Endothelial cell of umbilical vein (primary cell): ENCODE data around the gene CDH2. TPM values are rescaled to one million over a fixed set of nuclear protein-coding genes. Genes with fewer than 3 reads are reported as not detected.

ENCODE experiments used
- BruUV-seq: library from RNA; stranded (reverse); fragments of 400-500 nt; replicated peaks from 2 replicates; lab custom pipeline; 2021; lab: Mats Ljungman, UMichigan
- CTCF ChIA-PET: fragments of 300-600, 350-600 bp; sonication (Branson Sonifier 250); formaldehyde crosslinking; loops from one replicate; lab custom pipeline; 2021; ENCODE audit warnings: antibody characterized with exemption, inconsistent platforms; lab: Charles Lee
- POLR2A ChIA-PET: fragments of 300-600, 350-600 bp; sonication (Branson Sonifier 250); formaldehyde crosslinking; loops from one replicate; lab custom pipeline; 2021; ENCODE audit warnings: antibody characterized with exemption, inconsistent platforms; lab: Charles Lee
- DNase-seq: peaks from one replicate; pipeline ENCODE4 v3.0.0-alpha.2; 2011; ENCODE audit warnings: low read depth, low spot score
- FAIRE-seq: peaks from 2 replicates; lab custom pipeline; 2011; peaks lifted over from hg19 to GRCh38; lab: Jason Lieb, UNC
- H2AFZ ChIP-seq: 2 replicates; pipeline ENCODE4 v1.6.0; 2012; ENCODE audit warnings: low read depth, low read length, control low read depth, inconsistent platforms
- H3K27ac ChIP-seq: 2 replicates; pipeline ENCODE4 v1.5.1; 2011; ENCODE audit warnings: low read depth, mild to moderate bottlenecking, control low read depth, low read length, moderate library complexity; ENCODE audit not compliant: insufficient read depth
- H3K27me3 ChIP-seq, 2 experiments: 2 replicates each; pipeline versions ENCODE4 v1.6.0 to v1.6.1; 2011; ENCODE audit warnings: low read length in 2 of 2, mixed read lengths in 1 of 2; ENCODE audit not compliant: control insufficient read depth in 2 of 2, insufficient read depth in 2 of 2
- H3K36me3 ChIP-seq, 2 experiments: 2 replicates in 1 of 2; 3 replicates in 1 of 2; pipeline ENCODE4 v1.5.1; 2011; ENCODE audit warnings: low read length in 2 of 2, mild to moderate bottlenecking in 1 of 2, moderate library complexity in 1 of 2; ENCODE audit not compliant: control insufficient read depth in 2 of 2, insufficient read depth in 2 of 2; ENCODE audit errors: extremely low read depth in 1 of 2
- H3K4me1 ChIP-seq: 3 replicates; pipeline ENCODE4 v1.5.1; 2011; ENCODE audit warnings: mild to moderate bottlenecking, low read length; ENCODE audit not compliant: control insufficient read depth, insufficient read depth; ENCODE audit errors: extremely low read depth
- H3K4me2 ChIP-seq: 2 replicates; pipeline ENCODE4 v1.6.1; 2011; ENCODE audit warnings: low read length, control low read depth, mixed read lengths; ENCODE audit not compliant: insufficient read depth
- H3K4me3 ChIP-seq, 3 experiments: fragments of 200-600 bp in 1 of 3; sonication (generic), shearing (Covaris generic) in 1 of 3; replicated peaks in 1 of 3; 2 replicates each; pipeline ENCODE4 v1.5.1; 2011 to 2016; ENCODE audit warnings: control low read depth in 3 of 3, low read length in 3 of 3, mild to moderate bottlenecking in 2 of 3, inconsistent platforms in 1 of 3, low read depth in 1 of 3, moderate library complexity in 1 of 3; ENCODE audit not compliant: insufficient read depth in 1 of 3
- H3K79me2 ChIP-seq: 2 replicates; pipeline ENCODE4 v1.6.0; 2012; ENCODE audit warnings: low read length, inconsistent platforms; ENCODE audit not compliant: control insufficient read depth, insufficient read depth
- H3K9ac ChIP-seq: replicated peaks from 2 replicates; pipeline ENCODE3; 2011; ENCODE audit warnings: low read length, control low read depth; ENCODE audit not compliant: insufficient read depth; ENCODE audit errors: extremely low read depth
- H3K9me1 ChIP-seq: replicated peaks from 3 replicates; pipeline ENCODE4 v1.6.0; 2011; ENCODE audit warnings: mild to moderate bottlenecking, low read length; ENCODE audit not compliant: control insufficient read depth, insufficient read depth; ENCODE audit errors: extremely low read depth
- H3K9me3 ChIP-seq: replicated peaks from 2 replicates; pipeline ENCODE4 v1.5.1; 2012; ENCODE audit warnings: low read length, inconsistent platforms; ENCODE audit not compliant: control insufficient read depth, insufficient read depth
- H4K20me1 ChIP-seq: replicated peaks from 2 replicates; pipeline ENCODE3; 2011; ENCODE audit warnings: mild to moderate bottlenecking, low read length; ENCODE audit not compliant: control insufficient read depth, insufficient read depth; ENCODE audit errors: extremely low read depth
- CTCF ChIP-seq, 2 donors: IDR thresholded peaks; 1 replicate in 1 of 2; 2 replicates in 1 of 2; pipeline ENCODE4 v1.5.1; 2011; ENCODE audit warnings: low read length in 2 of 2, mild to moderate bottlenecking in 2 of 2, moderate library complexity in 2 of 2, control low read depth in 1 of 2, inconsistent platforms in 1 of 2, low read depth in 1 of 2; ENCODE audit not compliant: insufficient read depth in 1 of 2; ENCODE audit errors: extremely low read depth in 1 of 2
- EZH2 ChIP-seq: IDR thresholded peaks from 2 replicates; pipeline ENCODE4 v1.6.1; 2012; ENCODE audit warnings: borderline replicate concordance, low read depth, mild to moderate bottlenecking, moderate library complexity, low read length, inconsistent platforms; ENCODE audit not compliant: severe bottlenecking
- FOS ChIP-seq: IDR thresholded peaks from 2 replicates; pipeline ENCODE4 v1.6.1; 2011; ENCODE audit warnings: mild to moderate bottlenecking, low read length, moderate library complexity, borderline replicate concordance; ENCODE audit not compliant: insufficient read depth
- GATA2 ChIP-seq: IDR thresholded peaks from 2 replicates; pipeline ENCODE4 v1.7.0; 2011; ENCODE audit warnings: low read depth, mild to moderate bottlenecking, moderate library complexity, mixed read lengths, low read length; ENCODE audit not compliant: insufficient read length, insufficient read depth
- JUN ChIP-seq: IDR thresholded peaks from 2 replicates; pipeline ENCODE4 v1.6.1; 2011; ENCODE audit warnings: borderline replicate concordance, low read depth; ENCODE audit not compliant: insufficient read length, insufficient read depth
- MAX ChIP-seq: IDR thresholded peaks from 2 replicates; pipeline ENCODE4 v1.6.1; 2011; ENCODE audit not compliant: insufficient read depth, insufficient read length
- MYC ChIP-seq: IDR thresholded peaks from one replicate; pipeline ENCODE4 v1.6.1; 2011; ENCODE audit warnings: mild to moderate bottlenecking, low read depth, low read length
- POLR2A ChIP-seq: IDR thresholded peaks from 2 replicates; pipeline ENCODE4 v1.6.1; 2012; ENCODE audit warnings: low read depth, mild to moderate bottlenecking, control low read depth, low read length
- POLR2AphosphoS5 ChIP-seq: IDR thresholded peaks from 2 replicates; pipeline ENCODE4 v1.6.1; 2012; ENCODE audit warnings: low read depth, mild to moderate bottlenecking, control low read depth, low read length, moderate library complexity; ENCODE audit not compliant: insufficient read depth
- dilution Hi-C: fragments of 300-500 bp; cut with MboI; formaldehyde crosslinking; loops from one replicate; pipeline ENCODE4 v1.15.0; 2019; ENCODE audit warnings: low sequenced_read_pairs; ENCODE audit not compliant: extremely low pct_ligation_motif_present
- intact Hi-C: fragments of 100-400 bp; cut with micrococcal nuclease; formaldehyde crosslinking; loops from one replicate; pipeline ENCODE4 v1.10.0; 2022
- polyA plus RNA-seq, 4 experiments: library from polyadenylated mRNA; depleted of rRNA in 3 of 4; stranded (reverse) in 3 of 4; unstranded in 1 of 4; fragments of >200 nt; gene quantifications; 2 replicates each; pipeline versions ENCODE4 v1.2.1 to v1.2.3, GENCODE V29; 2011 to 2012; ENCODE audit warnings: missing spikeins in 1 of 4
- total RNA-seq: library from RNA; stranded (reverse); gene quantifications from 2 replicates; pipeline ENCODE4 v1.2.3, GENCODE V29; 2021

Gene CDH2
- total and polyA plus RNA-seq, 2 donors (not counting 3 experiments of a cell fraction or from before 2014, with no cell fraction given) = 37.6 to 59.5 TPM

GRCh38 chr18:28095631-28096030 lies 81.3 kb downstream of the CDH2 start:
- H3K4me3 ChIP-seq = no peak overlapping the region
- intact Hi-C loops = no loop called here
- POLR2A ChIA-PET = no interaction called here
- H3K9ac ChIP-seq = no peak overlapping the region
- no peak overlapping the region for H2AFZ ChIP-seq
- FAIRE-seq = no peak
- no peaks in the 10 kb centered on the region for H3K9me1 ChIP-seq
- H3K9me3 ChIP-seq = no peaks in the 10 kb centered on the region
- CTCF ChIA-PET = no interaction called here
- H3K4me1 ChIP-seq = no peaks in the 10 kb centered on the region
- DNase-seq = no peak
- BruUV-seq = no TSS peak
- no peaks in the 10 kb centered on the region for H3K27me3 ChIP-seq
- H3K36me3 ChIP-seq = no peaks in the 10 kb centered on the region
- peaks cover 2% of the 10 kb centered on the region for H4K20me1 ChIP-seq
- no peak overlapping the region for H3K27ac ChIP-seq
- TF ChIP-seq POLR2AphosphoS5 (no peak), CTCF (IDR thresholded peaks at IDR 0.05; ENCODE audit: extremely low read depth in 1 of 2, insufficient read depth in 1 of 2, low read depth in 1 of 2, low read length in 2 of 2) (no peak), GATA2 (no peak), EZH2 (no peak), JUN (no peak), FOS (no peak), POLR2A (no peak), MAX (no peak), MYC (no peak)
- no peak overlapping the region for H3K4me2 ChIP-seq
- dilution Hi-C loops = no loop called here
- H3K79me2 ChIP-seq = no peaks in the 10 kb centered on the region
